GM23248 (cell line): Measurements from ENCODE around the gene CPT1C.

Source experiments
- EZH2 ChIP-seq: fragments of 200-600 bp; sonication (generic); IDR thresholded peaks from 2 replicates; pipeline ENCODE4 v1.6.1; 2018; ENCODE audit warnings: antibody characterized with exemption, mild to moderate bottlenecking; ENCODE audit not compliant: insufficient read depth, poor library complexity, severe bottlenecking
- EZH2phosphoT487 ChIP-seq: fragments of 200-600 bp; sonication (generic); IDR thresholded peaks from 2 replicates; pipeline ENCODE4 v1.6.1; 2018; ENCODE audit warnings: antibody characterized with exemption, moderate library complexity, mild to moderate bottlenecking, low read depth; ENCODE audit not compliant: insufficient read depth

- TF ChIP-seq EZH2 (no peak), EZH2phosphoT487 (no peak)
These were observed 25.2 kb downstream of the CPT1C start for GRCh38 chr19:49716154-49716553.
